ENCODE measurements around the gene IRF2BPL.
"Not testable (repeated sequence)": the region's sequence is repeated elsewhere in the genome, so short reads cannot be mapped to it uniquely, and the experiment has no call there.

The IRF2BPL gene

GRCh38 chr14:77033622-77034589 lies 5.4 kb upstream of the IRF2BPL start:
- DNase-seq: peak; percentile 89 to 92

- DNase-seq: peak; percentile 99
Observed at GRCh38 chr14:77032844-77033621, 4.5 kb upstream of the IRF2BPL start.

- DNase-seq: peak; percentile 86 to 92
Observed at GRCh38 chr14:77032491-77032843, 4.0 kb upstream of the IRF2BPL start.

- peak in 1 of 2 experiments; percentile 36 for DNase-seq
Observed at GRCh38 chr14:77031759-77032490, 3.4 kb upstream of the IRF2BPL start.

- peak; percentile 64 to 74 for DNase-seq
Observed at GRCh38 chr14:77027538-77028383, 747 bp downstream of the IRF2BPL start.

- peak; percentile 42 to 64 for DNase-seq
Observed at GRCh38 chr14:77026930-77027537, 1.5 kb downstream of the IRF2BPL start.

- peak; percentile 42 to 71 for DNase-seq
Observed at GRCh38 chr14:77026166-77026929, 2.2 kb downstream of the IRF2BPL start.

GRCh38 chr14:77025744-77026165 lies 2.8 kb downstream of the IRF2BPL start:
- DNase-seq: peak in 1 of 2 experiments; percentile 45

- no peak for DNase-seq
Observed at GRCh38 chr14:77024171-77024691, 4.3 kb downstream of the IRF2BPL start.

- peak in 1 of 2 experiments; percentile 38 for DNase-seq
Observed at GRCh38 chr14:77023001-77023996, 5.2 kb downstream of the IRF2BPL start.

GRCh38 chr14:77022236-77022852 lies 6.2 kb downstream of the IRF2BPL start:
- DNase-seq: peak; percentile 15 to 50

GRCh38 chr14:77021424-77021823 lies 7.1 kb downstream of the IRF2BPL start:
- DNase-seq: not testable (repeated sequence)

GRCh38 chr14:77018785-77019184 lies 9.7 kb downstream of the IRF2BPL start:
- DNase-seq: no peak

GRCh38 chr14:77017666-77018065 lies 10.8 kb downstream of the IRF2BPL start:
- DNase-seq: no peak

- DNase-seq: no peak
Observed at GRCh38 chr14:77014734-77015133, 13.8 kb downstream of the IRF2BPL start.

- no peak for DNase-seq
Observed at GRCh38 chr14:77014004-77014604, 14.4 kb downstream of the IRF2BPL start.

- no peak for DNase-seq
Observed at GRCh38 chr14:77012193-77012765, 16.2 kb downstream of the IRF2BPL start.

GRCh38 chr14:77011245-77011644 lies 17.3 kb downstream of the IRF2BPL start:
- DNase-seq: peak in 1 of 2 experiments; percentile 73

Measured in NCI-H524 (cell line).